Heart left ventricle (tissue), 16 donors: Measurements from ENCODE around the gene ATP1B3. TPM values are rescaled to one million over a fixed set of nuclear protein-coding genes. Genes with fewer than 3 reads are reported as not detected.

Source experiments
- ATAC-seq, 4 donors: fragments of 200-7000 bp; cut with Tn5 transposase; one replicate each; pipeline ENCODE4 v1.9.1; 2020 to 2022; ENCODE audit warnings: moderate library complexity in 4 of 4, mild to moderate bottlenecking in 3 of 4, moderate number of reproducible peaks in 1 of 4
- DNase-seq, 5 donors: peaks; one replicate each; pipeline ENCODE4 v3.0.0-alpha.2; 2020
- H3K27ac ChIP-seq, 12 donors: fragments of 200-600 bp; sonication (generic) in 4 of 12; one replicate each; pipeline versions ENCODE4 v1.5.0 to v1.8.0; 2016 to 2022; ENCODE audit warnings: mild to moderate bottlenecking in 2 of 12
- H3K27me3 ChIP-seq, 9 donors: fragments of 200-600 bp; sonication (generic) in 2 of 9; one replicate each; pipeline versions ENCODE4 v1.5.1 to v1.8.0; 2016 to 2022; ENCODE audit warnings: mild to moderate bottlenecking in 3 of 9
- H3K36me3 ChIP-seq, 9 donors: fragments of 200-600 bp; sonication (generic) in 2 of 9; one replicate each; pipeline versions ENCODE4 v1.5.0 to v1.8.0; 2018 to 2022; ENCODE audit warnings: mild to moderate bottlenecking in 2 of 9
- H3K4me1 ChIP-seq, 12 donors: fragments of 200-600 bp; sonication (generic) in 4 of 12; one replicate each; pipeline versions ENCODE4 v1.5.0 to v1.8.0; 2016 to 2022; ENCODE audit warnings: mild to moderate bottlenecking in 3 of 12
- H3K4me3 ChIP-seq, 12 donors: fragments of 200-600 bp; sonication (generic) in 4 of 12; one replicate each; pipeline versions ENCODE4 v1.5.0 to v1.8.0; 2017 to 2022; ENCODE audit warnings: mild to moderate bottlenecking in 9 of 12, moderate library complexity in 4 of 12
- H3K9me3 ChIP-seq, 12 donors: fragments of 200-600 bp; sonication (generic) in 4 of 12; one replicate each; pipeline versions ENCODE4 v1.5.0 to v1.8.0; 2016 to 2022; ENCODE audit warnings: mild to moderate bottlenecking in 1 of 12
- POLR2A ChIP-seq, 2 donors: fragments of 450-650 bp; IDR thresholded peaks; one replicate each; pipeline ENCODE4 v1.6.1; 2017; ENCODE audit warnings: antibody characterized with exemption in 2 of 2, mild to moderate bottlenecking in 2 of 2, moderate library complexity in 2 of 2
- WGBS, 4 donors: extraction: QIAGEN DNeasy Blood & Tissue Kit in 2 of 4; methylation state at CpG; one replicate each; pipeline versions ENCODE4 v1.1.5 to v1.1.7; 2013 to 2018; 5-methylcytosine and 5-hydroxymethylcytosine counted together
- intact Hi-C, 10 donors: fragments of 100-400 bp; cut with DNase I; formaldehyde crosslinking; loops; one replicate each; pipeline versions ENCODE4 v1.11.1 to v1.14.2; 2022
- polyA plus RNA-seq, 2 donors: library from polyadenylated mRNA; stranded (reverse); fragments of 200-250 nt; gene quantifications; one replicate each; pipeline ENCODE4 v1.2.3, GENCODE V29; 2013
- total RNA-seq, 9 donors: library from RNA; depleted of rRNA in 2 of 9; stranded (reverse); fragments of >200 nt in 2 of 9; fragmentation: NEBNext Ultra II Directional in 3 of 9; extraction: Animal tissue kit (Norgen Biotek cat#: 25700) in 3 of 9; gene quantifications; one replicate each; pipeline versions ENCODE4 v1.1.0 to v1.2.4, GENCODE V29; 2016 to 2023
- TF ChIP-seq, protein P1 (sequence below), 12 donors: fragments of 200-600 bp; sonication (generic) in 4 of 12; IDR thresholded peaks; one replicate each; pipeline versions ENCODE4 v1.5.0 to v1.8.0; 2018 to 2022; ENCODE audit warnings: antibody characterized with exemption in 12 of 12, mild to moderate bottlenecking in 5 of 12
- donor health status: ischemic (EF 13 %, LVEDD 7.1; RV severe dilation, severe dysfunction).
- donor health status: healthy with polysubstance abuse.
- donor health status: DM: no; HTN: yes; CAD: no.
- donor health status: DM: no; HTN: no; CAD: no.
- donor health status: ischemic (EF 25% LVEDD 6.9; RV normal size, moderate dysfunction).
- donor health status: ischemic (EF 25% LVEDD 5.7; RV mildly dilated, moderate dysfunction).
- donor health status: healthy.
- donor health status: DM: yes; HTN: yes; CAD: no.
- donor health status: ischemic (EF 35%, LVEDD 5.7; RV mildly dilated, moderate dysfunction).
- donor health status: nonischemic (EF 11% LVEDD 7.7; RV severe dilation, severe dysfunction).
- donor health status: DM: yes; HTN: yes; CAD: no.
- donor health status: PGD.
- donor health status: ischemic (EF 29% LVEDD 5.4; RV normal size, mild dysfunction).
- donor health status: nonischemic (EF 23%, LVEDD 6.1; RV moderate dilation, normal function).

The ATP1B3 gene
- total and polyA plus RNA-seq, 11 donors: 19.1 to 90.0 (median 46.1) TPM

DNA sequence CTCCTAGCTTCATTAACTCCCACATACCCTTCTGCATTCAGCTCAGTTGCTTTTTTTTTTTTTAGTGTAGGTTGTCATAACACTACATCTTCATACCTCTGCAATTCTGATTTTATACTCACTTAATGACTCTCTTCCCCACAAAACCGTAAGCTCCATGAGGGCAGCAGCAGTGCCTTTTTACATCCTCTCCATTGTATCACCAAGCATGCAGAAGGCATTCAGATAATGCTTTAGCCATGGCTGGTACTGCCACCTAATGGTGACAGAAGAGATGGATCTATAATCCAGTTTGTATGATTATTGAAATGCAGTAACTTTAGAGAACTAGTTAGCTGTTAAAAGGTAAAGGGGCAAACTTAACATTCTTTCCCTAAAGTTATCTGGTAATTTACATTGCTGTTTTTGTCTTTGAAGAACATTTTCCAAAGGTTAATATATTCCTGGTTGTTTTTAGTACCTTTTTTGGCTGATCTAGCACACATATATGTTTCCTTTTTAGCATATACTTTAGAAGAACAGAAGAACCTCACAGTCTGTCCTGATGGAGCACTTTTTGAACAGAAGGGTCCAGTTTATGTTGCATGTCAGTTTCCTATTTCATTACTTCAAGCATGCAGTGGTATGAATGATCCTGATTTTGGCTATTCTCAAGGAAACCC, 36.8 kb downstream of the ATP1B3 start:
- H3K27me3 ChIP-seq: no peaks in the 10 kb centered on the region
- ATAC-seq: peak in 3 of 4 donors; percentile 64 to 77 (median 67)
- intact Hi-C loops: loop anchor here (2.0 to 10.0 kb wide), 11 partner anchors 36 to 448 kb away; partner anchors contain the start of genes RNF7 (in 8 of the 10) and ATP1B3 (in 1 of the 10)
- TF ChIP-seq, protein P1, sequence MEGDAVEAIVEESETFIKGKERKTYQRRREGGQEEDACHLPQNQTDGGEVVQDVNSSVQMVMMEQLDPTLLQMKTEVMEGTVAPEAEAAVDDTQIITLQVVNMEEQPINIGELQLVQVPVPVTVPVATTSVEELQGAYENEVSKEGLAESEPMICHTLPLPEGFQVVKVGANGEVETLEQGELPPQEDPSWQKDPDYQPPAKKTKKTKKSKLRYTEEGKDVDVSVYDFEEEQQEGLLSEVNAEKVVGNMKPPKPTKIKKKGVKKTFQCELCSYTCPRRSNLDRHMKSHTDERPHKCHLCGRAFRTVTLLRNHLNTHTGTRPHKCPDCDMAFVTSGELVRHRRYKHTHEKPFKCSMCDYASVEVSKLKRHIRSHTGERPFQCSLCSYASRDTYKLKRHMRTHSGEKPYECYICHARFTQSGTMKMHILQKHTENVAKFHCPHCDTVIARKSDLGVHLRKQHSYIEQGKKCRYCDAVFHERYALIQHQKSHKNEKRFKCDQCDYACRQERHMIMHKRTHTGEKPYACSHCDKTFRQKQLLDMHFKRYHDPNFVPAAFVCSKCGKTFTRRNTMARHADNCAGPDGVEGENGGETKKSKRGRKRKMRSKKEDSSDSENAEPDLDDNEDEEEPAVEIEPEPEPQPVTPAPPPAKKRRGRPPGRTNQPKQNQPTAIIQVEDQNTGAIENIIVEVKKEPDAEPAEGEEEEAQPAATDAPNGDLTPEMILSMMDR (IDR thresholded peaks at IDR 0.05): peak; percentile 56 to 75 (median 67)
- TF ChIP-seq POLR2A (IDR thresholded peaks at IDR 0.05): no peak
- 25 to 38% (median 33%) methylated on average over 1 of the region's 1 CpG for WGBS, 4 donors
- H3K27ac ChIP-seq: no peak overlapping the region
- peaks cover 0 to 74% (median 44%) of the 10 kb centered on the region in 9 donors for H3K36me3 ChIP-seq
- H3K4me3 ChIP-seq: no peak overlapping the region
- no peaks in the 10 kb centered on the region for H3K9me3 ChIP-seq
- no peaks in the 10 kb centered on the region for H3K4me1 ChIP-seq
- DNase-seq: peak in 2 of 5 donors; percentile 25 to 32

DNA sequence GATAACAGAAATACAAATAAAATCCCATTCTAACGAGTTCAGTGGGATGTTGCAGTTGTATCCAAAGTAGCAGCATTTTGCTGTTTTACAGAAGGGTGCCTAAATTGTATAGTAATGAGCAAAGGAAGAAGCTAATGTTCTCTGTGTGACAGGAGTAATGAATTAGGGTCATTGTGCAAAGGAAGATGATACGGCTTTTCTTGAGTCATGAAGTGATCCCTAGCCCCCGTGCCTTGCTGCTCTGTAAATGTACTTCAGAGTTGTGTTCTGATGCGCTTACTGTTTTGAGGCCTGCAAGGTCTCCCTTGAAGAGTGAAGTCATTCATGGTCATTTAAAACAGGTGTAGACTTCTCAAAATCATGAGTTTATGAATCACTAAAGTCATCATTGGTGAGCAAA, 37.9 kb downstream of the ATP1B3 start:
- H3K36me3 ChIP-seq: peaks cover 0 to 73% (median 40%) of the 10 kb centered on the region in 9 donors

DNA sequence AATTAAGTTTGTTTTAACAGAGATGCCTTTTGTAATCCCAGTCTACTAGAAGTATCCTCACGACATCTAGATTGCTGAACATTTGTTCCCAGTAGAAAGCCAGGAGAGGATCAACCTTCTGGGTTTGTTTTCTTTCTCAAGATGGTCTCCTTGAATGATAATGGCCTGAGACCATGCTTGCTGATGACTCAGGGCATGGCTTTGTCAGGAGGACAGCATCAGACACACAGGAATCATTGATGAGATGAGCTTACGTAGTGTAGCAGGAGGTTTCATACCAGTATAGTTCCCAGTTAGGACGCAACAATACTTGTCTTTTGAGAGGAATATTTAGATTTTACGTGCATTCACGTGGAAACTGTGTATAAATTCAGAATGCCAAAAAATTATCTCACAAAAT, 38.6 kb downstream of the ATP1B3 start:
- Histone ChIP-seq H3K27me3 (no peaks in the 10 kb centered on the region), H3K27ac (no peak overlapping the region), H3K9me3 (no peaks in the 10 kb centered on the region), H3K4me1 (no peaks in the 10 kb centered on the region), H3K4me3 (no peak overlapping the region), H3K36me3 (peaks cover 0 to 73% (median 46%) of the 10 kb centered on the region in 9 donors)
- WGBS, 4 donors: 96 to 97% (median 97%) methylated on average over 5 of the region's 5 CpGs
- intact Hi-C loops: loop anchor here in 7 of 10 donors (10.0 kb wide), 5 partner anchors 130 to 450 kb away; partner anchors contain the start of gene RNF7 (in 2 of the 7)
- DNase-seq (no peak), ATAC-seq (no peak)
- TF ChIP-seq POLR2A (IDR thresholded peaks at IDR 0.05): no peak
- TF ChIP-seq, protein P1 (IDR thresholded peaks at IDR 0.05): no peak

More for the DNA sequence above, 37.9 kb downstream of the ATP1B3 start:
- no peak for TF ChIP-seq POLR2A (IDR thresholded peaks at IDR 0.05)
- TF ChIP-seq, protein P1 (IDR thresholded peaks at IDR 0.05): no peak
- Histone ChIP-seq H3K27ac (no peak overlapping the region), H3K4me3 (no peak overlapping the region), H3K27me3 (no peaks in the 10 kb centered on the region), H3K4me1 (no peaks in the 10 kb centered on the region), H3K9me3 (no peaks in the 10 kb centered on the region)
- ATAC-seq (no peak), DNase-seq (no peak)
- intact Hi-C loops: loop anchor here in 8 of 10 donors (5.0 to 10.0 kb wide), 7 partner anchors 130 to 450 kb away; partner anchors contain the start of gene RNF7 (in 4 of the 8)
- WGBS, 4 donors: 88 to 95% (median 92%) methylated on average over 4 of the region's 4 CpGs

DNA sequence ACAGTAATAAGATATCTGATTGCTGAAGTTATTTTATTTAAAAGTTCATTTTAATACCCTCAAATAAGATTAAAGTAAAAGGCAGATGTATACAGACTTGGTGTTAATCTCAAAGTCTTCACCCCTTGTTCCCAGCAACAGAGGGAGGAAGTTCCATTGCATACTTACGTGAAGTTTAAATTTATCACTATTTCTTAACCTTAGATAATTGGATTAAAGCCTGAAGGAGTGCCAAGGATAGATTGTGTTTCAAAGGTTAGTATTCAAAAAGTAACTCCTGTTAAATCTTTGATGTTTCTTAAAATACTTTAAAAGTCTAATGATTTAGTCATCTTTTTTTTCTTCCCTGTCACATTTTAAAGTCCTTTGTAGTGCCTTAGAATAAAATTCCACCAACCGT, 39.3 kb downstream of the ATP1B3 start:
- Histone ChIP-seq H3K9me3 (no peaks in the 10 kb centered on the region), H3K27ac (no peak overlapping the region), H3K27me3 (no peaks in the 10 kb centered on the region), H3K36me3 (peaks cover 0 to 81% (median 49%) of the 10 kb centered on the region in 9 donors), H3K4me3 (no peak overlapping the region), H3K4me1 (no peaks in the 10 kb centered on the region)
- DNase-seq (no peak), ATAC-seq (no peak)
- WGBS, 4 donors: 89 to 94% (median 92%) methylated on average over 2 of the region's 2 CpGs
- intact Hi-C loops: loop anchor here in 7 of 10 donors (10.0 kb wide), 5 partner anchors 131 to 451 kb away; partner anchors contain the start of gene RNF7 (in 2 of the 7)
- TF ChIP-seq, protein P1 (IDR thresholded peaks at IDR 0.05): no peak
- no peak for TF ChIP-seq POLR2A (IDR thresholded peaks at IDR 0.05)
